ENCODE results near the gene HIP1.
"Not testable (repeated sequence)": the region's sequence is repeated elsewhere in the genome, so short reads cannot be mapped to it uniquely, and the experiment has no call there.

The HIP1 gene

GRCh38 chr7:75739796-75740672, 1.3 kb upstream of the HIP1 start:
- in situ Hi-C loops (cut with HindIII; ENCODE audit: low sequenced_read_pairs): no loop called here

- in situ Hi-C loops (cut with HindIII; ENCODE audit: low sequenced_read_pairs): no loop called here
Measured at GRCh38 chr7:75738975-75739795, 444 bp upstream of the HIP1 start.

- in situ Hi-C loops (cut with HindIII; ENCODE audit: low sequenced_read_pairs): no loop called here
Measured at GRCh38 chr7:75737856-75738603, 711 bp downstream of the HIP1 start.

- in situ Hi-C loops (cut with HindIII; ENCODE audit: low sequenced_read_pairs): no loop called here
Measured at GRCh38 chr7:75735581-75736350, 3.0 kb downstream of the HIP1 start.

- in situ Hi-C loops (cut with HindIII; ENCODE audit: low sequenced_read_pairs): no loop called here
Measured at GRCh38 chr7:75734586-75735458, 3.9 kb downstream of the HIP1 start.

GRCh38 chr7:75732764-75733630, 5.7 kb downstream of the HIP1 start:
- in situ Hi-C loops (cut with HindIII; ENCODE audit: low sequenced_read_pairs): no loop called here

GRCh38 chr7:75732016-75732521, 6.7 kb downstream of the HIP1 start:
- in situ Hi-C loops (cut with HindIII; ENCODE audit: low sequenced_read_pairs): no loop called here

GRCh38 chr7:75729851-75730274, 8.9 kb downstream of the HIP1 start:
- in situ Hi-C loops (cut with HindIII; ENCODE audit: low sequenced_read_pairs): no loop called here

- in situ Hi-C loops (cut with HindIII; ENCODE audit: low sequenced_read_pairs): no loop called here
Measured at GRCh38 chr7:75727881-75728593, 10.7 kb downstream of the HIP1 start.

GRCh38 chr7:75727351-75727750, 11.4 kb downstream of the HIP1 start:
- in situ Hi-C loops (cut with HindIII; ENCODE audit: low sequenced_read_pairs): not testable (repeated sequence)

- in situ Hi-C loops (cut with HindIII; ENCODE audit: low sequenced_read_pairs): no loop called here
Measured at GRCh38 chr7:75725306-75725705, 13.4 kb downstream of the HIP1 start.

GRCh38 chr7:75723444-75723843, 15.3 kb downstream of the HIP1 start:
- in situ Hi-C loops (cut with HindIII; ENCODE audit: low sequenced_read_pairs): no loop called here

- in situ Hi-C loops (cut with HindIII; ENCODE audit: low sequenced_read_pairs): no loop called here
Measured at GRCh38 chr7:75722373-75722772, 16.4 kb downstream of the HIP1 start.

- in situ Hi-C loops (cut with HindIII; ENCODE audit: low sequenced_read_pairs): not testable (repeated sequence)
Measured at GRCh38 chr7:75721922-75722321, 16.8 kb downstream of the HIP1 start.

- in situ Hi-C loops (cut with HindIII; ENCODE audit: low sequenced_read_pairs): no loop called here
Measured at GRCh38 chr7:75721426-75721825, 17.3 kb downstream of the HIP1 start.

GRCh38 chr7:75719626-75720025, 19.1 kb downstream of the HIP1 start:
- in situ Hi-C loops (cut with HindIII; ENCODE audit: low sequenced_read_pairs): no loop called here

- in situ Hi-C loops (cut with HindIII; ENCODE audit: low sequenced_read_pairs): no loop called here
Measured at GRCh38 chr7:75718390-75719031, 20.2 kb downstream of the HIP1 start.
